HCT116 (cell line): ENCODE measurements around the gene HDHD2. TPM values are rescaled to one million over a fixed set of nuclear protein-coding genes. Genes with fewer than 3 reads are reported as not detected.

ENCODE experiments used
- ATAC-seq: fragments of 200-7000 bp; cut with Tn5 transposase; 2 replicates; pipeline ENCODE4 v1.9.1; 2020; ENCODE audit warnings: mild to moderate bottlenecking, moderate library complexity
- BruUV-seq: library from RNA; stranded (reverse); fragments of 400-500 nt; replicated peaks from 2 replicates; lab custom pipeline; 2021; lab: Mats Ljungman, UMichigan
- CTCF ChIA-PET: fragments of 300-600 bp; sonication (Branson Sonifier 250); formaldehyde crosslinking; loops from one replicate; lab custom pipeline; 2021; ENCODE audit warnings: antibody characterized with exemption; lab: Charles Lee
- POLR2A ChIA-PET: fragments of 300-600, 350-600 bp; sonication (Branson Sonifier 250); formaldehyde crosslinking; loops from one replicate; lab custom pipeline; 2021; ENCODE audit warnings: antibody characterized with exemption; lab: Charles Lee
- RAD21 ChIA-PET, 2 experiments: fragments of 300-600 bp; sonication (Branson Sonifier 250); formaldehyde crosslinking; loops; one replicate each; lab custom pipeline; 2023; ENCODE audit warnings: low total read pairs in 2 of 2; ENCODE audit not compliant: uncharacterized antibody in 2 of 2, unreplicated experiment in 2 of 2, low non-redundant PET in 1 of 2; lab: Charles Lee
- DNase-seq: peaks from one replicate; pipeline ENCODE4 v3.0.0-alpha.2; 2010; ENCODE audit warnings: low read depth, low spot score
- H2AFZ ChIP-seq: fragments of 200-600 bp; shearing (Covaris generic), sonication (generic); 2 replicates; pipeline ENCODE4 v1.6.1; 2017; ENCODE audit warnings: low read depth, mixed run types, mixed read lengths, antibody characterized with exemption, low read length; ENCODE audit not compliant: poor library complexity, severe bottlenecking
- H3K27ac ChIP-seq: 2 replicates; pipeline ENCODE4 v1.5.1; 2012; ENCODE audit warnings: low read depth, low read length
- H3K27me3 ChIP-seq: fragments of 200-600 bp; sonication (generic); 2 replicates; pipeline ENCODE4 v1.6.1; 2016; ENCODE audit warnings: mixed run types, low read length, mixed read lengths; ENCODE audit not compliant: insufficient read depth
- H3K36me3 ChIP-seq, 2 experiments: fragments of 200-500 bp in 1 of 2; fragments of 200-600 bp in 1 of 2; sonication (Bioruptor generic) in 1 of 2; sonication (generic) in 1 of 2; 2 replicates each; pipeline versions ENCODE4 v1.5.1 to v1.6.1; 2014 to 2016; ENCODE audit warnings: low read length in 2 of 2, inconsistent platforms in 1 of 2, mixed read lengths in 1 of 2, mixed run types in 1 of 2; ENCODE audit not compliant: insufficient read depth in 2 of 2, control insufficient read depth in 1 of 2
- H3K4me1 ChIP-seq, 2 experiments: fragments of 200-600 bp in 1 of 2; sonication (generic) in 1 of 2; 2 replicates each; pipeline versions ENCODE4 v1.5.1 to v1.6.1; 2012 to 2017; ENCODE audit warnings: low read length in 2 of 2, inconsistent platforms in 1 of 2, mild to moderate bottlenecking in 1 of 2, mixed read lengths in 1 of 2, mixed run types in 1 of 2, moderate library complexity in 1 of 2; ENCODE audit not compliant: insufficient read depth in 2 of 2, control insufficient read depth in 1 of 2
- H3K4me2 ChIP-seq: fragments of 200-600 bp; sonication (generic); 2 replicates; pipeline ENCODE4 v1.6.1; 2017; ENCODE audit warnings: mixed run types, low read length, mixed read lengths
- H3K4me3 ChIP-seq, 2 experiments: fragments of 200-600 bp in 1 of 2; sonication (generic) in 1 of 2; replicated peaks in 1 of 2; 2 replicates each; pipeline ENCODE4 v1.5.1; 2011 to 2016; ENCODE audit warnings: low read length in 2 of 2, control low read depth in 1 of 2, low read depth in 1 of 2, mild to moderate bottlenecking in 1 of 2, mixed read lengths in 1 of 2, mixed run types in 1 of 2
- H3K79me2 ChIP-seq: fragments of 200-600 bp; sonication (generic); 2 replicates; pipeline ENCODE4 v1.6.1; 2017; ENCODE audit warnings: mild to moderate bottlenecking, mixed run types, low read length, moderate library complexity, mixed read lengths; ENCODE audit not compliant: insufficient read depth
- H3K9ac ChIP-seq: fragments of 200-600 bp; sonication (generic); 2 replicates; pipeline ENCODE4 v1.6.1; 2016; ENCODE audit warnings: low read length, mixed read lengths
- H3K9me2 ChIP-seq: fragments of 200-600 bp; sonication (generic), shearing (Covaris generic); 2 replicates; pipeline ENCODE4 v1.6.1; 2017; ENCODE audit warnings: mixed run types, mild to moderate bottlenecking, moderate library complexity; ENCODE audit not compliant: insufficient read depth
- H3K9me3 ChIP-seq, 2 experiments: fragments of 200-500 bp in 1 of 2; fragments of 200-600 bp in 1 of 2; sonication (Bioruptor generic) in 1 of 2; sonication (generic) in 1 of 2; 2 replicates each; pipeline ENCODE4 v1.6.1; 2014 to 2017; ENCODE audit warnings: low read length in 2 of 2, mixed read lengths in 2 of 2, inconsistent platforms in 1 of 2, low read depth in 1 of 2, mild to moderate bottlenecking in 1 of 2, mixed run types in 1 of 2, moderate library complexity in 1 of 2; ENCODE audit not compliant: control insufficient read depth in 1 of 2, insufficient read depth in 1 of 2
- H4K20me1 ChIP-seq: fragments of 200-600 bp; sonication (generic), shearing (Covaris generic); 2 replicates; pipeline ENCODE4 v1.6.1; 2017; ENCODE audit warnings: mixed run types, mild to moderate bottlenecking, moderate library complexity; ENCODE audit not compliant: insufficient read depth
- ATF3 ChIP-seq: IDR thresholded peaks from 2 replicates; pipeline ENCODE4 v1.6.1; 2012
- CBX3 ChIP-seq: IDR thresholded peaks from 2 replicates; pipeline ENCODE4 v1.6.1; 2012; ENCODE audit warnings: low read depth
- CEBPB ChIP-seq: IDR thresholded peaks from 2 replicates; pipeline ENCODE4 v1.6.1; 2012; ENCODE audit warnings: low read depth
- CTCF ChIP-seq, 3 experiments: fragments of 200-600 bp in 1 of 3; sonication (generic) in 1 of 3; IDR thresholded peaks in 2 of 3; conservative IDR thresholded peaks in 1 of 3; 2 replicates each; pipeline ENCODE4 v1.5.1; 2012 to 2017; ENCODE audit warnings: low read depth in 2 of 3, low read length in 2 of 3, antibody characterized with exemption in 1 of 3, borderline replicate concordance in 1 of 3, control low read depth in 1 of 3, mild to moderate bottlenecking in 1 of 3, mixed read lengths in 1 of 3, mixed run types in 1 of 3, moderate library complexity in 1 of 3; ENCODE audit not compliant: insufficient read depth in 1 of 3
- EGR1 ChIP-seq: IDR thresholded peaks from 2 replicates; pipeline ENCODE4 v1.6.1; 2012; ENCODE audit warnings: low read depth
- EZH2 ChIP-seq: fragments of 200-600 bp; sonication (generic); IDR thresholded peaks from 2 replicates; pipeline ENCODE4 v1.6.1; 2017; ENCODE audit warnings: antibody characterized with exemption, mixed run types
- EZH2phosphoT487 ChIP-seq: fragments of 200-600 bp; IDR thresholded peaks from 2 replicates; pipeline ENCODE4 v1.6.1; 2018; ENCODE audit warnings: antibody characterized with exemption, borderline replicate concordance
- FOSL1 ChIP-seq: IDR thresholded peaks from 2 replicates; pipeline ENCODE4 v1.6.1; 2012; ENCODE audit warnings: low read depth
- POLR2A ChIP-seq: IDR thresholded peaks from 2 replicates; pipeline ENCODE4 v1.7.0; 2011; ENCODE audit warnings: borderline replicate concordance; ENCODE audit not compliant: insufficient read depth, insufficient read length; ENCODE audit errors: extremely low read depth
- POLR2AphosphoS5 ChIP-seq: IDR thresholded peaks from 2 replicates; pipeline ENCODE4 v1.6.1; 2011; ENCODE audit warnings: mild to moderate bottlenecking, low read depth, low read length, moderate library complexity
- RAD21 ChIP-seq: IDR thresholded peaks from 2 replicates; pipeline ENCODE4 v1.6.1; 2012; ENCODE audit warnings: low read depth, mild to moderate bottlenecking
- REST ChIP-seq: IDR thresholded peaks from 2 replicates; pipeline ENCODE4 v1.6.1; 2012; ENCODE audit warnings: low read depth
- SP1 ChIP-seq: IDR thresholded peaks from 2 replicates; pipeline ENCODE4 v1.6.1; 2012; ENCODE audit warnings: low read depth
- SRF ChIP-seq: IDR thresholded peaks from 2 replicates; pipeline ENCODE4 v1.6.1; 2012; ENCODE audit warnings: low read depth
- TCF7L2 ChIP-seq: IDR thresholded peaks from 2 replicates; pipeline ENCODE4 v1.7.0; 2011; ENCODE audit warnings: borderline replicate concordance, inconsistent platforms; ENCODE audit not compliant: insufficient read depth, insufficient read length; ENCODE audit errors: extremely low read depth
- YY1 ChIP-seq: IDR thresholded peaks from 2 replicates; pipeline ENCODE4 v1.6.1; 2011; ENCODE audit warnings: low read length, low read depth, moderate library complexity, mild to moderate bottlenecking; ENCODE audit not compliant: insufficient replicate concordance; ENCODE audit errors: extremely low read depth
- ZFX ChIP-seq: fragments of 450-650 bp; IDR thresholded peaks from 2 replicates; pipeline ENCODE4 v1.6.1; 2017
- ZNF274 ChIP-seq: fragments of 200-500 bp; sonication (Bioruptor generic); IDR thresholded peaks from 2 replicates; pipeline ENCODE4 v1.6.1; 2014; ENCODE audit warnings: mild to moderate bottlenecking, low read depth, low read length, inconsistent platforms
- intact Hi-C: fragments of 100-400 bp; cut with micrococcal nuclease; formaldehyde crosslinking; loops from 2 replicates; pipeline ENCODE4 v1.10.0; 2022
- total RNA-seq: library from RNA; stranded (reverse); gene quantifications from one replicate; pipeline ENCODE4 v1.2.1, GENCODE V29; 2021; ENCODE audit not compliant: unreplicated experiment

Gene HDHD2
- total RNA-seq, 1 experiment from 2014 or later: 29.1 TPM

GRCh38 chr18:47172476-47172875 is 22.2 kb upstream of the HDHD2 start (continued):
- TF ChIP-seq RAD21: no peak
- no peak for TF ChIP-seq CBX3

GRCh38 chr18:47168913-47169312 is 18.6 kb upstream of the HDHD2 start:
- BruUV-seq: no TSS peak
- peaks cover 98% of the 10 kb centered on the region for H3K79me2 ChIP-seq
- TF ChIP-seq ZFX: no peak
- TF ChIP-seq CEBPB: no peak
- no peak for TF ChIP-seq TCF7L2
- TF ChIP-seq CBX3: no peak
- no peak for TF ChIP-seq EZH2
- TF ChIP-seq ZNF274: no peak
- no peak for TF ChIP-seq SP1
- TF ChIP-seq EGR1: no peak
- no peak for TF ChIP-seq CTCF (IDR thresholded peaks at IDR 0.05 in 2 of 3, conservative IDR thresholded peaks at IDR 0.05 in 1 of 3; ENCODE audit: borderline replicate concordance in 1 of 3, insufficient read depth in 1 of 3, low read depth in 2 of 3, low read length in 2 of 3)
- no peak for TF ChIP-seq REST
- no peak for TF ChIP-seq ATF3
- no peak for TF ChIP-seq POLR2A
- TF ChIP-seq SRF: no peak
- TF ChIP-seq YY1: no peak
- no peak for TF ChIP-seq FOSL1
- no peak for TF ChIP-seq EZH2phosphoT487
- no peak for TF ChIP-seq POLR2AphosphoS5

More at GRCh38 chr18:47168913-47169312, 18.6 kb upstream of the HDHD2 start:
- Histone ChIP-seq H3K9me2 (no peaks in the 10 kb centered on the region), H3K4me2 (no peak overlapping the region), H3K4me3 (no peak overlapping the region), H3K9me3 (no peaks in the 10 kb centered on the region), H3K4me1 (no peaks in the 10 kb centered on the region), H3K36me3 (no peaks in the 10 kb centered on the region), H3K27ac (no peak overlapping the region), H3K27me3 (no peaks in the 10 kb centered on the region), H3K9ac (no peak overlapping the region), H4K20me1 (no peaks in the 10 kb centered on the region), H2AFZ (no peak overlapping the region)
- DNase-seq (no peak), ATAC-seq (no peak)
- intact Hi-C loops: no loop called here
- CTCF ChIA-PET: no interaction called here
- POLR2A ChIA-PET: interaction anchor here (0.6 kb wide), 1 partner anchor 147 kb away, joined by 3 read pairs; no protein-coding TSS in a partner anchor
- RAD21 ChIA-PET: no interaction called here
